MCF 10A (cell line): Measurements from ENCODE around the gene XYLT1. TPM values are rescaled to one million over a fixed set of nuclear protein-coding genes. Genes with fewer than 3 reads are reported as not detected.

Experiments used
- BruUV-seq: library from RNA; stranded (reverse); fragments of 400-500 nt; replicated peaks from 2 replicates; lab custom pipeline; 2021; lab: Mats Ljungman, UMichigan
- CTCF ChIA-PET: fragments of 300-600 bp; sonication (Branson Sonifier 250); formaldehyde crosslinking; extraction: SDS; loops from one replicate; lab custom pipeline; 2021; ENCODE audit warnings: antibody characterized with exemption, inconsistent platforms; lab: Yijun Ruan, JAX
- POLR2A ChIA-PET: fragments of 300-600, 350-650 bp; sonication (Branson Sonifier 250); formaldehyde crosslinking; extraction: SDS; loops from one replicate; lab custom pipeline; 2020; ENCODE audit warnings: antibody characterized with exemption, inconsistent platforms; lab: Yijun Ruan, JAX
- DNase-seq: peaks from one replicate; pipeline ENCODE4 v3.0.0-alpha.2; 2018; ENCODE audit not compliant: unreplicated experiment
- H3K27ac Mint-ChIP-seq: one replicate; pipeline ENCODE4 v1.8.0; 2022; ENCODE audit warnings: mild to moderate bottlenecking, low read depth, mixed read lengths; ENCODE audit not compliant: unreplicated experiment
- H3K27me3 Mint-ChIP-seq: one replicate; pipeline ENCODE4 v1.8.0; 2022; ENCODE audit warnings: mixed read lengths; ENCODE audit not compliant: insufficient read depth, unreplicated experiment
- H3K36me3 Mint-ChIP-seq: one replicate; pipeline ENCODE4 v1.8.0; 2022; ENCODE audit warnings: mild to moderate bottlenecking, moderate library complexity, mixed read lengths; ENCODE audit not compliant: insufficient read depth, unreplicated experiment
- H3K4me1 Mint-ChIP-seq: one replicate; pipeline ENCODE4 v1.8.0; 2022; ENCODE audit warnings: mixed read lengths; ENCODE audit not compliant: insufficient read depth, unreplicated experiment
- H3K4me3 Mint-ChIP-seq: one replicate; pipeline ENCODE4 v1.8.0; 2022; ENCODE audit warnings: mild to moderate bottlenecking, moderate library complexity, mixed read lengths; ENCODE audit not compliant: unreplicated experiment
- H3K9me3 Mint-ChIP-seq: one replicate; pipeline ENCODE4 v1.8.0; 2022; ENCODE audit warnings: mixed read lengths; ENCODE audit not compliant: unreplicated experiment
- intact Hi-C: fragments of 100-400 bp; cut with micrococcal nuclease; formaldehyde crosslinking; loops from 2 replicates; pipeline ENCODE4 v1.14.1; 2022
- total RNA-seq: library from RNA; stranded (reverse); gene quantifications from 2 replicates; pipeline ENCODE4 v1.2.3, GENCODE V29; 2022
- TF ChIP-seq, protein P1 (sequence below): fragments of 200-600 bp; IDR thresholded peaks from one replicate; pipeline ENCODE4 v1.8.0; 2022; ENCODE audit warnings: antibody characterized with exemption, mild to moderate bottlenecking; ENCODE audit not compliant: unreplicated experiment

Gene XYLT1
- total RNA-seq, 1 experiment from 2014 or later: not detected

DNA sequence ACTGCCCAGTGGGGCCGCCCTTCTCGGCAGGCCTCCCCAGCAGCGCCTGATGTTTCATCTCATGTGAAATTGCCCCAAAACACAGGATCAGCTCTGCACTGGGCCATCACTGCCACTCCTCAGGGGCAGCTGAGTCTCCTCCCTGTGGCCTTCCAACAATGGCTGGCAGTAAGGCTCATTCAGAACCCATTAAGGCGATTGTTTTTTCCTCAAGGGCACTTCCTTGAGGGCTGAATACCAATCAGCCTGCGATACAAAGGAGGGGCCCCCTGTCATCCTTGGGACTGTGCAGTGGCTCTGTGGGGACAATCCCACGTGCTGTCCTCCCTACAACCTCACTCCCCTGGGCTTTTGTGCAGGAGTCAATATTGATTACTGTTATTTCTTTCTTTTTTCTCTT lies 47.5 kb downstream of the XYLT1 start:
- ChIA-PET POLR2A (no interaction called here), CTCF (no interaction called here)
- Mint-ChIP-seq H3K36me3 (peaks cover 5% of the 10 kb centered on the region), H3K27me3 (no peaks in the 10 kb centered on the region), H3K9me3 (peaks cover 25% of the 10 kb centered on the region), H3K4me3 (no peak overlapping the region), H3K27ac (no peak overlapping the region), H3K4me1 (no peaks in the 10 kb centered on the region)
- DNase-seq: no peak
- TF ChIP-seq, protein P1, sequence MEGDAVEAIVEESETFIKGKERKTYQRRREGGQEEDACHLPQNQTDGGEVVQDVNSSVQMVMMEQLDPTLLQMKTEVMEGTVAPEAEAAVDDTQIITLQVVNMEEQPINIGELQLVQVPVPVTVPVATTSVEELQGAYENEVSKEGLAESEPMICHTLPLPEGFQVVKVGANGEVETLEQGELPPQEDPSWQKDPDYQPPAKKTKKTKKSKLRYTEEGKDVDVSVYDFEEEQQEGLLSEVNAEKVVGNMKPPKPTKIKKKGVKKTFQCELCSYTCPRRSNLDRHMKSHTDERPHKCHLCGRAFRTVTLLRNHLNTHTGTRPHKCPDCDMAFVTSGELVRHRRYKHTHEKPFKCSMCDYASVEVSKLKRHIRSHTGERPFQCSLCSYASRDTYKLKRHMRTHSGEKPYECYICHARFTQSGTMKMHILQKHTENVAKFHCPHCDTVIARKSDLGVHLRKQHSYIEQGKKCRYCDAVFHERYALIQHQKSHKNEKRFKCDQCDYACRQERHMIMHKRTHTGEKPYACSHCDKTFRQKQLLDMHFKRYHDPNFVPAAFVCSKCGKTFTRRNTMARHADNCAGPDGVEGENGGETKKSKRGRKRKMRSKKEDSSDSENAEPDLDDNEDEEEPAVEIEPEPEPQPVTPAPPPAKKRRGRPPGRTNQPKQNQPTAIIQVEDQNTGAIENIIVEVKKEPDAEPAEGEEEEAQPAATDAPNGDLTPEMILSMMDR: no peak
- intact Hi-C loops: no loop called here
- BruUV-seq: no TSS peak

DNA sequence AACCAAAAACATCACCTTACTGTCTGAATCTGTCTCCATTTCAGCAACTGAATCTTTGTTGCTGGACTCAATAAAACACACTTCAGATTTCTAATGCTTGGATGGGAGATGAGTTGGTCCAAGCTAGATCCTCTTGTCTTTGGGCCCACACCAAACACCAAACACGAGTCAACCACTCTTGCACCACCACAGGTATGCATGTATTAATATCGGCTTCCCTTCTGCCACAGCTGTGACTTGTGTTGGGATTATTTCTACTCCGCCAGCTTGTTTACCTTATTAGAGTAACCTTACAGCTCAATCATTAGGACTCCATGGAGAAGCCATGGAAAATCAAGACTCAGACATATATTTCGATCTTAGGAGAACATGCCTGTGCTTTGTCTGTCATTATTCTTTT lies 49.9 kb downstream of the XYLT1 start:
- CTCF ChIA-PET: no interaction called here
- Mint-ChIP-seq H3K4me3 (no peak overlapping the region), H3K27me3 (no peaks in the 10 kb centered on the region), H3K27ac (no peak overlapping the region), H3K4me1 (no peaks in the 10 kb centered on the region), H3K9me3 (peaks cover 26% of the 10 kb centered on the region), H3K36me3 (peaks cover 5% of the 10 kb centered on the region)
- intact Hi-C loops: no loop called here
- DNase-seq: no peak
- POLR2A ChIA-PET: no interaction called here
- BruUV-seq: no TSS peak
- TF ChIP-seq, protein P1: no peak

DNA sequence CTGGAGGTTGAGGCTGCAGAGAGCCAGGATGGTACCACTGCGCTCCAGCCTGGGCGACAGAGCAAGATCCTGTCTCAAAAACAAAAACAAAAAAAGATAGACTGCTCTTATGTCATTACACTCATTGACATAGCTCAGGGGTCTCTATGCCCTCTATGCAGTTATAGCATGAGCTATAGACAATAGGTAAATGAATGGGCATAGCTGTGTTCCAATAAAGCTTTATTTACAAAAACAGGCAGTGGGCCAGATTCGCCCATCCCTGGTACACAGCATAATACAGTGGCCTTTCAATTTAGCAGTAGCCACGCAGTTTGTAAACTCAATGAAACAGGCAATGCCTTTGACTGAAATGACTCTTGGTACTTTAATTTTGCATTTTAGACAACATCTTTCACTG lies 51.5 kb downstream of the XYLT1 start:
- DNase-seq: no peak
- no peaks in the 10 kb centered on the region for H3K27me3 Mint-ChIP-seq
- intact Hi-C loops: no loop called here
- ChIA-PET POLR2A (no interaction called here), CTCF (no interaction called here)
- TF ChIP-seq, protein P1: no peak
- no peak overlapping the region for H3K4me3 Mint-ChIP-seq
- peaks cover 30% of the 10 kb centered on the region for H3K9me3 Mint-ChIP-seq
- peaks cover 11% of the 10 kb centered on the region for H3K36me3 Mint-ChIP-seq
- H3K27ac Mint-ChIP-seq: no peak overlapping the region
- BruUV-seq: no TSS peak
- H3K4me1 Mint-ChIP-seq: no peaks in the 10 kb centered on the region

DNA sequence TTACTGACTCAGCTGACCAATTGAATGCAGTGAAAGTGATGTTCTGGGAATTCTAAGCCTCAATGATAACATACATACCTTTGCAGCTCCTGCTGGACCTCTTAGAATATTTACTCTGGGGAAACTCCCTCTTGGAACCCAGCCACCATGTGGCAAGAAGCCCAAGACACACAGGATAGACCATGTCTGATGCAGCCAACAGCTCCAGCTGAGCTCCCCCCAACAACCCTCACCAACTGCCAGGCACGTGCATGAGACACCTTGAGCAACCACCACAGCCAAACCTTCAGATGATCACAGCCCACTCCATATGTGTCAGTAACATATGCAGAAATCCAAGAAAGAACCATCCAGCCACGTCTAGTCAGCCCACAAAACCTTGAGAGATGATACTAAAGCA lies 53.0 kb downstream of the XYLT1 start:
- TF ChIP-seq, protein P1: no peak

More for the DNA sequence above, 53.0 kb downstream of the XYLT1 start:
- peak; percentile 1 for DNase-seq
- intact Hi-C loops: no loop called here
- Mint-ChIP-seq H3K4me1 (no peaks in the 10 kb centered on the region), H3K4me3 (no peak overlapping the region), H3K27me3 (no peaks in the 10 kb centered on the region), H3K9me3 (peaks cover 31% of the 10 kb centered on the region), H3K36me3 (peaks cover 11% of the 10 kb centered on the region), H3K27ac (no peak overlapping the region)
- no TSS peak for BruUV-seq
- ChIA-PET POLR2A (no interaction called here), CTCF (no interaction called here)
